Naive B cell (primary cell): ENCODE results near the gene TRIO. TPM values are rescaled to one million over a fixed set of nuclear protein-coding genes. Genes with fewer than 3 reads are reported as not detected.

Source experiments
- ATAC-seq, 2 donors: fragments of 150-1000 bp; cut with Tn5 transposase; 2 replicates each; pipeline ENCODE4 v1.10.0; 2021; ENCODE audit warnings: low read depth in 2 of 2, mild to moderate bottlenecking in 2 of 2, moderate library complexity in 2 of 2
- DNase-seq: peaks from one replicate; pipeline ENCODE4 v3.0.0; 2022
- H3K27ac Mint-ChIP-seq, 6 donors: one replicate each; pipeline ENCODE4 v1.8.0; 2020 to 2022; ENCODE audit warnings: mild to moderate bottlenecking in 6 of 6, mixed read lengths in 6 of 6, moderate library complexity in 5 of 6, inconsistent platforms in 2 of 6
- H3K27me3 Mint-ChIP-seq, 3 donors: one replicate each; pipeline ENCODE4 v1.8.0; 2021 to 2022; ENCODE audit warnings: mixed read lengths in 3 of 3, mild to moderate bottlenecking in 1 of 3
- H3K36me3 Mint-ChIP-seq, 2 donors: one replicate each; pipeline ENCODE4 v1.8.0; 2020 to 2022; ENCODE audit warnings: mixed read lengths in 2 of 2, inconsistent platforms in 1 of 2, mild to moderate bottlenecking in 1 of 2
- H3K4me1 Mint-ChIP-seq, 3 donors: one replicate each; pipeline ENCODE4 v1.8.0; 2020 to 2022; ENCODE audit warnings: mixed read lengths in 3 of 3, inconsistent platforms in 1 of 3, mild to moderate bottlenecking in 1 of 3, moderate library complexity in 1 of 3
- H3K4me3 Mint-ChIP-seq, 8 donors: one replicate each; pipeline ENCODE4 v1.8.0; 2020 to 2022; ENCODE audit warnings: mild to moderate bottlenecking in 8 of 8, mixed read lengths in 8 of 8, moderate library complexity in 8 of 8, inconsistent platforms in 2 of 8
- H3K9me3 Mint-ChIP-seq, 7 donors: one replicate each; pipeline ENCODE4 v1.8.0; 2020 to 2022; ENCODE audit warnings: mixed read lengths in 7 of 7, mild to moderate bottlenecking in 5 of 7, inconsistent platforms in 2 of 7, moderate library complexity in 1 of 7
- polyA plus RNA-seq, 6 donors: library from polyadenylated mRNA; unstranded; fragments of 300-500 nt; fragmentation: Illumina TruSeq; gene quantifications; one replicate each; pipeline ENCODE4 v1.2.3, GENCODE V29; 2021; ENCODE audit warnings: low read depth in 6 of 6

TRIO gene
- polyA plus RNA-seq, 6 donors from 2014 or later, result 7.3 to 16.4 (median 11.1) TPM

- DNase-seq, result no peak
- Mint-ChIP-seq H3K27me3 (no peaks in the 10 kb centered on the region), H3K27ac (peak overlapping the region; percentile 74 to 97 (median 94)), H3K36me3 (peaks cover 0 to 11% of the 10 kb centered on the region in 2 donors), H3K4me3 (peak overlapping the region; percentile 82 to 95 (median 89)), H3K4me1 (peaks cover 76 to 88% (median 86%) of the 10 kb centered on the region in 3 donors), H3K9me3 (peaks cover 0 to 3% (median 0%) of the 10 kb centered on the region in 7 donors)
- no peak for ATAC-seq
These were observed 25.7 kb downstream of the TRIO start for GRCh38 chr5:14168793-14169262.

GRCh38 chr5:14171046-14171445 is 27.9 kb downstream of the TRIO start:
- H3K9me3 Mint-ChIP-seq, result no peaks in the 10 kb centered on the region
- peak overlapping the region in 7 of 8 donors; percentile 69 to 90 (median 82) for H3K4me3 Mint-ChIP-seq
- H3K27me3 Mint-ChIP-seq, result no peaks in the 10 kb centered on the region
- ATAC-seq (no peak), DNase-seq (no peak)
- H3K36me3 Mint-ChIP-seq, result no peaks in the 10 kb centered on the region
- peak overlapping the region; percentile 87 to 97 (median 96) for H3K27ac Mint-ChIP-seq
- H3K4me1 Mint-ChIP-seq, result peaks cover 69 to 81% (median 74%) of the 10 kb centered on the region in 3 donors

- H3K4me3 Mint-ChIP-seq, result peak overlapping the region; percentile 69 to 90 (median 82)
- ATAC-seq, result peak in 1 of 2 donors; percentile 5
- no peaks in the 10 kb centered on the region for H3K9me3 Mint-ChIP-seq
- no peaks in the 10 kb centered on the region for H3K27me3 Mint-ChIP-seq
- DNase-seq, result no peak
- H3K27ac Mint-ChIP-seq, result peak overlapping the region; percentile 87 to 97 (median 96)
- peaks cover 63 to 75% (median 69%) of the 10 kb centered on the region in 3 donors for H3K4me1 Mint-ChIP-seq
- no peaks in the 10 kb centered on the region for H3K36me3 Mint-ChIP-seq
These were observed 28.5 kb downstream of the TRIO start for GRCh38 chr5:14171621-14172020.

GRCh38 chr5:14172149-14172795 is 29.1 kb downstream of the TRIO start:
- ATAC-seq (peak; percentile 35 to 49), DNase-seq (no peak)
- Mint-ChIP-seq H3K36me3 (no peaks in the 10 kb centered on the region), H3K27me3 (no peaks in the 10 kb centered on the region), H3K4me1 (peaks cover 58 to 74% (median 64%) of the 10 kb centered on the region in 3 donors), H3K4me3 (peak overlapping the region; percentile 69 to 90 (median 82)), H3K9me3 (no peaks in the 10 kb centered on the region), H3K27ac (peak overlapping the region; percentile 83 to 97 (median 92))

GRCh38 chr5:14173377-14174229 is 30.5 kb downstream of the TRIO start:
- H3K27ac Mint-ChIP-seq, result peak overlapping the region; percentile 65 to 97 (median 92)
- no peaks in the 10 kb centered on the region for H3K9me3 Mint-ChIP-seq
- no peaks in the 10 kb centered on the region for H3K27me3 Mint-ChIP-seq
- ATAC-seq, result peak in 1 of 2 donors; percentile 3
- no peaks in the 10 kb centered on the region for H3K36me3 Mint-ChIP-seq
- no peak for DNase-seq
- peak overlapping the region; percentile 66 to 90 (median 80) for H3K4me3 Mint-ChIP-seq
- H3K4me1 Mint-ChIP-seq, result peaks cover 58 to 75% (median 64%) of the 10 kb centered on the region in 3 donors

- DNase-seq (peak; percentile 46), ATAC-seq (peak; percentile 73 to 74)
- H3K27ac Mint-ChIP-seq, result peak overlapping the region; percentile 65 to 96 (median 92)
- peak overlapping the region; percentile 66 to 90 (median 80) for H3K4me3 Mint-ChIP-seq
- no peaks in the 10 kb centered on the region for H3K36me3 Mint-ChIP-seq
- no peaks in the 10 kb centered on the region for H3K27me3 Mint-ChIP-seq
- H3K9me3 Mint-ChIP-seq, result no peaks in the 10 kb centered on the region
- H3K4me1 Mint-ChIP-seq, result peaks cover 53 to 71% (median 61%) of the 10 kb centered on the region in 3 donors
These were observed 31.1 kb downstream of the TRIO start for GRCh38 chr5:14174230-14174636.

GRCh38 chr5:14175381-14175780 is 32.2 kb downstream of the TRIO start:
- ATAC-seq (no peak), DNase-seq (no peak)
- Mint-ChIP-seq H3K27ac (peak overlapping the region in 2 of 6 donors; percentile 17 to 85), H3K36me3 (no peaks in the 10 kb centered on the region), H3K4me1 (peaks cover 46 to 66% (median 53%) of the 10 kb centered on the region in 3 donors), H3K27me3 (no peaks in the 10 kb centered on the region), H3K4me3 (no peak overlapping the region), H3K9me3 (no peaks in the 10 kb centered on the region)

GRCh38 chr5:14176888-14177287 is 33.7 kb downstream of the TRIO start:
- Mint-ChIP-seq H3K27me3 (no peaks in the 10 kb centered on the region), H3K9me3 (no peaks in the 10 kb centered on the region), H3K27ac (peak overlapping the region in 2 of 6 donors; percentile 18 to 81), H3K4me3 (no peak overlapping the region), H3K36me3 (no peaks in the 10 kb centered on the region), H3K4me1 (peaks cover 40 to 62% (median 52%) of the 10 kb centered on the region in 3 donors)
- no peak for ATAC-seq
- DNase-seq, result no peak

GRCh38 chr5:14177634-14178033 is 34.5 kb downstream of the TRIO start:
- Mint-ChIP-seq H3K4me3 (no peak overlapping the region), H3K27me3 (no peaks in the 10 kb centered on the region), H3K9me3 (no peaks in the 10 kb centered on the region), H3K27ac (peak overlapping the region in 4 of 6 donors; percentile 49 to 88 (median 74)), H3K36me3 (no peaks in the 10 kb centered on the region), H3K4me1 (peaks cover 35 to 62% (median 50%) of the 10 kb centered on the region in 3 donors)
- no peak for ATAC-seq
- DNase-seq, result no peak

- DNase-seq (no peak), ATAC-seq (no peak)
- Mint-ChIP-seq H3K9me3 (no peaks in the 10 kb centered on the region), H3K27me3 (no peaks in the 10 kb centered on the region), H3K27ac (peak overlapping the region in 1 of 6 donors; percentile 39), H3K36me3 (peaks cover 0 to under 1% of the 10 kb centered on the region in 2 donors), H3K4me3 (no peak overlapping the region), H3K4me1 (peaks cover 36 to 62% (median 50%) of the 10 kb centered on the region in 3 donors)
These were observed 34.9 kb downstream of the TRIO start for GRCh38 chr5:14178091-14178490.

- no peak for DNase-seq
- Mint-ChIP-seq H3K27ac (peak overlapping the region in 3 of 6 donors; percentile 11 to 39 (median 28)), H3K4me1 (peaks cover 32 to 62% (median 50%) of the 10 kb centered on the region in 3 donors)
These were observed 35.6 kb downstream of the TRIO start for GRCh38 chr5:14178671-14179211.

GRCh38 chr5:14179446-14179845 is 36.3 kb downstream of the TRIO start:
- H3K4me1 Mint-ChIP-seq, result peaks cover 30 to 62% (median 50%) of the 10 kb centered on the region in 3 donors
- H3K27ac Mint-ChIP-seq, result peak overlapping the region in 1 of 6 donors; percentile 66
- peaks cover 0 to 4% of the 10 kb centered on the region in 2 donors for H3K36me3 Mint-ChIP-seq
- DNase-seq, result no peak
- H3K9me3 Mint-ChIP-seq, result no peaks in the 10 kb centered on the region
- no peak for ATAC-seq
- no peak overlapping the region for H3K4me3 Mint-ChIP-seq
- no peaks in the 10 kb centered on the region for H3K27me3 Mint-ChIP-seq

More at GRCh38 chr5:14178671-14179211, 35.6 kb downstream of the TRIO start:
- no peak overlapping the region for H3K4me3 Mint-ChIP-seq
- no peaks in the 10 kb centered on the region for H3K9me3 Mint-ChIP-seq
- peaks cover 0 to 4% of the 10 kb centered on the region in 2 donors for H3K36me3 Mint-ChIP-seq
- no peak for ATAC-seq
- H3K27me3 Mint-ChIP-seq, result no peaks in the 10 kb centered on the region

- no peaks in the 10 kb centered on the region for H3K27me3 Mint-ChIP-seq
- H3K27ac Mint-ChIP-seq, result peak overlapping the region in 2 of 6 donors; percentile 22 to 72
- DNase-seq (no peak), ATAC-seq (no peak)
- peaks cover 36 to 70% (median 58%) of the 10 kb centered on the region in 3 donors for H3K4me1 Mint-ChIP-seq
- H3K36me3 Mint-ChIP-seq, result peaks cover 0 to 4% of the 10 kb centered on the region in 2 donors
- H3K4me3 Mint-ChIP-seq, result no peak overlapping the region
- no peaks in the 10 kb centered on the region for H3K9me3 Mint-ChIP-seq
These were observed 37.3 kb downstream of the TRIO start for GRCh38 chr5:14180437-14180836.
